Activated T-cell treated with anti-CD3 and anti-CD28 coated beads, Interleukin-2, amount 50 U/mL, for 24 hours (primary cell): Measurements from ENCODE around the gene CFDP1.
"Not testable (repeated sequence)": the region's sequence is repeated elsewhere in the genome, so short reads cannot be mapped to it uniquely, and the experiment has no call there.

ENCODE experiments used
- DNase-seq: peaks from one replicate; pipeline ENCODE4 v3.0.0-alpha.2; 2020
- H3K27ac Mint-ChIP-seq: 2 replicates; pipeline ENCODE4 v1.8.0; 2020; ENCODE audit warnings: mild to moderate bottlenecking, mixed read lengths
- H3K27me3 Mint-ChIP-seq: 2 replicates; pipeline ENCODE4 v1.8.0; 2020; ENCODE audit warnings: mixed read lengths
- H3K36me3 Mint-ChIP-seq: 2 replicates; pipeline ENCODE4 v1.8.0; 2020; ENCODE audit warnings: low read depth, mixed read lengths
- H3K4me1 Mint-ChIP-seq: 2 replicates; pipeline ENCODE4 v1.8.0; 2020; ENCODE audit warnings: low read depth, mixed read lengths
- H3K4me3 Mint-ChIP-seq: 2 replicates; pipeline ENCODE4 v1.8.0; 2020; ENCODE audit warnings: mild to moderate bottlenecking, moderate library complexity, mixed read lengths
- H3K9me3 Mint-ChIP-seq: 2 replicates; pipeline ENCODE4 v1.8.0; 2020; ENCODE audit warnings: mixed read lengths

CFDP1 gene

DNA sequence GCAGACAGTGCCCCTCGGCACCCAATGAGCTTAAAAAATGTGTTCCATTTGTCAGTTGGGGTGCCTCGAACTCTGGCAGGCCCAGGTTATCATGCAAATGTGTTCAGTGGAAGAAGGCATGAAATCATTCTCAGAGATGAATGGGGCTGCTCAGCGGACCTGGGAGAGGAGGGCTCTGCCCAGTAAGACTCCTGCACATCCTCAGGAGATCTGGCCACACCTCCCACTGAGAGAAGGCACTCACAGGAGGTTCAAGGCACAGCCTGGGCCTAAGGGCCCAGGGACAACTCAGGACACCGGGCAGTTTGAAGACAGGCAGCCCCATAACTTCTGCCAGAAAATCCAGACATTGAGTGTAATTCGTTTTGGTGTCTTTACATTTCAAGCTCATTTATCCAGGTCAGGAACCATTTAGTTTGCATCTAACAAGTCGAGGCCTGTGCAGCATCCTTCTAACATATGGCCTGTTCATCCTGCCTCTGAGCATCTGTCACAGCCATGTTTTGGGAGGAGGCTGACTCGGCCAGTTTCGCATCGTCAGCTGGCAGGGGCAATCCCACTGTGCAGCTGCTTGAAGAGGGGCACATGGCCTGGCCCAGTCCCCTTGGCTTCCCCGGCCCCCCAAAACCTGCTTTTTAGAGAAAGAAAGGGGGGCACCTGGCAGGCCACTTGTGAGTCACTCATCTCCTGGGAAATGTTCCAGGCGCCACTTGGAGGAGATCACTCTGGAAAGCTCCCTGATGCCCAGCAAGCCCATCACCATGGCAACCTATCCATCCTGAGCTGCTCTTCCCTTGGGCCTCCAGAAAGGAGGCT is 150.6 kb downstream of the CFDP1 start:
- DNase-seq, result no peak
- H3K27me3 Mint-ChIP-seq, result peaks cover 12% of the 10 kb centered on the region
- peaks cover 13% of the 10 kb centered on the region for H3K36me3 Mint-ChIP-seq

GRCh38 chr16:75281826-75282225 is 151.5 kb downstream of the CFDP1 start:
- Mint-ChIP-seq H3K4me3 (no peak overlapping the region), H3K4me1 (no peaks in the 10 kb centered on the region), H3K9me3 (no peaks in the 10 kb centered on the region), H3K36me3 (peaks cover 10% of the 10 kb centered on the region), H3K27ac (no peak overlapping the region), H3K27me3 (peaks cover 15% of the 10 kb centered on the region)
- DNase-seq, result no peak

More for the DNA sequence above, 150.6 kb downstream of the CFDP1 start:
- Mint-ChIP-seq H3K9me3 (no peaks in the 10 kb centered on the region), H3K4me1 (no peaks in the 10 kb centered on the region), H3K4me3 (no peak overlapping the region), H3K27ac (no peak overlapping the region)

- H3K4me1 Mint-ChIP-seq, H3K4me3 Mint-ChIP-seq, DNase-seq, H3K27ac Mint-ChIP-seq, H3K36me3 Mint-ChIP-seq, H3K9me3 Mint-ChIP-seq: not testable (repeated sequence)
- H3K27me3 Mint-ChIP-seq, result peaks cover 15% of the 10 kb centered on the region
These were observed 152.3 kb downstream of the CFDP1 start for GRCh38 chr16:75281009-75281408.

DNA sequence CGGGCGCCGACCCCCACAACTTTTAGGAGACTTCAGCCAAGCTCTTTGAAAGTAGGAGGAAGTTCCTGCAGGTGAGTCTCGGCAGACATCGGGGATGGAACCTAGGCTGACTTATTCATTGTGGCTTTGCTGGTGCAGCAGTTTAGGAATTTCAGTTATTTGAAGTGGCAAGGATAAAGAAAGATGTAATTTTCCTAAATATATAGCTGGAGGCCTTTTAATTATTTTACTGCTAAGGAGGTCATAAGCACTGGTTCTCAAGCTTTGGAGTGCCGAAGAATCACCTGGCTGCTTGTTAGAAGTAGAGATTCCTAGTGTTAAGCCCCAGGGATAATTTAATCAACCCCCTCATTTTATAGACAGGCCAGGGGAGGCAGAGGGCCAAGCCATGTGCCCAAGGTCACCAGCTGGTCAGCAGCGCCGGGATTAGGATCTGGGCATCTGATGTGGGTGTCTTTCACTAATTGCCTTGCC is 152.9 kb downstream of the CFDP1 start:
- Mint-ChIP-seq H3K27ac (no peak overlapping the region), H3K36me3 (peaks cover 2% of the 10 kb centered on the region), H3K27me3 (peaks cover 11% of the 10 kb centered on the region), H3K9me3 (no peaks in the 10 kb centered on the region), H3K4me3 (no peak overlapping the region), H3K4me1 (no peaks in the 10 kb centered on the region)
- DNase-seq, result no peak

DNA sequence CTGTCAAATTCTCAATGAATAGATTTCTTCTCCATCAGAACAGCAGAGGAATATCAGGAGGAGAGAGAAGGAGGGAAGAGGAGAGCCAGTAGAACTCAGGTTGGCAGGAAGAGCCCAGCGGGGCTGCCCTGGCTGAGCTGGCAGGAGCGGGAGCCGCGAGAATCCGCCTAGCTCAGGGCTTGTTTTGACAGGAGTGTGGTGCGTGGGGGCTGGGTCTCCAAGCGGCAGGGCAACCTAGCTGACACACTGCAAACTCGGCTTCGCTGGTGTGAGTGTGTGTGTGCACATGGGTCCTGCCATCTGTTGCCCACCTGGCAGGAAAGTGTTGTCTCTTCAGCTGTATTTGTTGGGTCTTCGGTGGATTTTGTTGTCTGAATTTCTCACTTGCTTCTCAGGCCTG is 154.0 kb downstream of the CFDP1 start:
- H3K4me1 Mint-ChIP-seq, result peaks cover 4% of the 10 kb centered on the region
- no peak overlapping the region for H3K4me3 Mint-ChIP-seq
- no peak overlapping the region for H3K27ac Mint-ChIP-seq
- H3K36me3 Mint-ChIP-seq, result no peaks in the 10 kb centered on the region
- peaks cover 11% of the 10 kb centered on the region for H3K27me3 Mint-ChIP-seq
- no peaks in the 10 kb centered on the region for H3K9me3 Mint-ChIP-seq
- DNase-seq, result no peak

DNA sequence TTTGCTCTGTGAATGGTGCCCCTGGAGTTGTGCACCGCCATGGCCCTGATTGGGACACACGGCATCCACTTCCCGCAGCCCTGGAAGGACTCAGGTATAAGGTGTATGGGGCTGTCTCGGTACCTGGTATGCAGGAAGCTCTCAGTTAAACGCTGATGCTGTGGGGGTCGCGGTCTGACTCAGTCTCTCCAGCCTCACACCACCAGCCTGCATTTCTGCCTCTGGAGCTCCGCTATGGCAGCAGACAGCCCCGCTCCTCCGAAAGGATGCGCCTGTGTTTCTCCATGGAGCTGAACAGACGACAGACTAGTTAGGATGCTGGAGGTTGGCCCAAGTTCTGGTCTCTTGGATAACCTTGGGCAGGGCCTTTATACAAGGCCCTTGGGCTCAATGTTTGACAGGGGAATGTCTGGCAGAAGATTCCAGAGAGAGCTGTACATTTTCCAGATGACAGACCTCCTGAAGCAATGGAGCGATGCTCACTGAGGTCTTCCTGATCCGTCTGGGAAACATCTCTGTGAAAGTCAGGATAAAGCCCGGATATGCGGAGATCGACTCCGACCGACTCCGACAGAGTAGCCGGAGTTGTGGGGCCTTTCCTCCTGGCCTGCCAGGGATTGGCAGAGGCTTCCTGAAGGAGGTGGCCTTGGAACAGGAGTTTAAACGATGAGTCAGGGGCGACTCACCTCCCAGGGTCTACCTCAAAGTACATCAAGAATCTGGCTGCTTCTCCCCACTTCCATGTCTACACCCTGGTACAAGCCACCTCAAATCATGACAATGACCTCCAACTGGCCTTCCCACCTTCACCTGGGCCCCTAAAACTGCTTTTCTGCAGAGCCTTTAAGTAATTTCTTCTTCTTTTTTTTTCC is 160.0 kb downstream of the CFDP1 start:
- peaks cover 23% of the 10 kb centered on the region for H3K27me3 Mint-ChIP-seq
- H3K36me3 Mint-ChIP-seq, result no peaks in the 10 kb centered on the region
- no peak overlapping the region for H3K27ac Mint-ChIP-seq
- DNase-seq, result no peak
- H3K4me1 Mint-ChIP-seq, result peaks cover 6% of the 10 kb centered on the region
- no peak overlapping the region for H3K4me3 Mint-ChIP-seq
- H3K9me3 Mint-ChIP-seq, result no peaks in the 10 kb centered on the region

- not testable (repeated sequence) for H3K4me3 Mint-ChIP-seq, H3K27ac Mint-ChIP-seq, H3K36me3 Mint-ChIP-seq, H3K9me3 Mint-ChIP-seq, H3K4me1 Mint-ChIP-seq, DNase-seq
- H3K27me3 Mint-ChIP-seq, result peaks cover 23% of the 10 kb centered on the region
These were observed 160.7 kb downstream of the CFDP1 start for GRCh38 chr16:75272629-75273028.

DNA sequence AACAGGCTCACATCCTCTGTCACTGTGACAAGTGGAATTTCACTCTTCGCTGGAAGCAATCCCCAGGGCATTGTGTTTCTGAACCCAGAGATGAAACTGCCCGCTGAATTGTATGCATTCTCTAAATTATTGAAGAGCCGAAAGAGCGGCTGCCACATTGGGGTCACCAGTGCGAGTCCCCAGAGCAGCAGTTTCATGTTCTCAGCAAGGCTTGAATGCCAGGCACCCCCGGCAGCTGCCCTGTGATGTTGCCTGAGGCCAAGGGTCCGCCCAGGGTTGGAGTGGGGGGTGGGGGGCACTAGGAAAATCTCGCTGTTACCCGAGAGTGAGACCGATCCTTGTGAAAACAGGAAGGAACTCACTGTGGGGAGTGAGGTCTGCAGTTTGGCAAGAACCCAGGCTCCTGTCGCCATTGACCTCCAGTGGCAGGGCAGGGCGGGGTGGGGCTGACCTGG is 161.2 kb downstream of the CFDP1 start:
- no peak for DNase-seq
- Mint-ChIP-seq H3K9me3 (no peaks in the 10 kb centered on the region), H3K27me3 (peaks cover 20% of the 10 kb centered on the region), H3K4me3 (no peak overlapping the region), H3K27ac (no peak overlapping the region), H3K36me3 (no peaks in the 10 kb centered on the region), H3K4me1 (peaks cover 6% of the 10 kb centered on the region)

GRCh38 chr16:75271441-75272096 is 161.7 kb downstream of the CFDP1 start:
- H3K36me3 Mint-ChIP-seq, result no peaks in the 10 kb centered on the region

GRCh38 chr16:75269358-75269757 is 163.9 kb downstream of the CFDP1 start:
- Mint-ChIP-seq H3K27me3 (peaks cover 37% of the 10 kb centered on the region), H3K4me1 (peaks cover 10% of the 10 kb centered on the region)
- H3K27ac Mint-ChIP-seq, H3K9me3 Mint-ChIP-seq, H3K36me3 Mint-ChIP-seq, H3K4me3 Mint-ChIP-seq, DNase-seq: not testable (repeated sequence)

More at GRCh38 chr16:75271441-75272096, 161.7 kb downstream of the CFDP1 start:
- H3K9me3 Mint-ChIP-seq, result no peaks in the 10 kb centered on the region
- no peak overlapping the region for H3K4me3 Mint-ChIP-seq
- H3K27ac Mint-ChIP-seq, result no peak overlapping the region
- DNase-seq, result no peak
- peaks cover 26% of the 10 kb centered on the region for H3K27me3 Mint-ChIP-seq
- peaks cover 6% of the 10 kb centered on the region for H3K4me1 Mint-ChIP-seq

GRCh38 chr16:75267631-75268264 is 165.6 kb downstream of the CFDP1 start:
- DNase-seq, result no peak
- H3K4me1 Mint-ChIP-seq, result peaks cover 11% of the 10 kb centered on the region
- H3K4me3 Mint-ChIP-seq, result no peak overlapping the region
- H3K36me3 Mint-ChIP-seq, result no peaks in the 10 kb centered on the region
- no peaks in the 10 kb centered on the region for H3K9me3 Mint-ChIP-seq
- H3K27ac Mint-ChIP-seq, result no peak overlapping the region
- peaks cover 49% of the 10 kb centered on the region for H3K27me3 Mint-ChIP-seq

- DNase-seq, result no peak
- peaks cover 52% of the 10 kb centered on the region for H3K27me3 Mint-ChIP-seq
- no peak overlapping the region for H3K27ac Mint-ChIP-seq
- H3K4me3 Mint-ChIP-seq, result peak overlapping the region; percentile 54
- peaks cover 11% of the 10 kb centered on the region for H3K4me1 Mint-ChIP-seq
- no peaks in the 10 kb centered on the region for H3K36me3 Mint-ChIP-seq
- H3K9me3 Mint-ChIP-seq, result no peaks in the 10 kb centered on the region
These were observed 166.3 kb downstream of the CFDP1 start for GRCh38 chr16:75266738-75267630.

DNA sequence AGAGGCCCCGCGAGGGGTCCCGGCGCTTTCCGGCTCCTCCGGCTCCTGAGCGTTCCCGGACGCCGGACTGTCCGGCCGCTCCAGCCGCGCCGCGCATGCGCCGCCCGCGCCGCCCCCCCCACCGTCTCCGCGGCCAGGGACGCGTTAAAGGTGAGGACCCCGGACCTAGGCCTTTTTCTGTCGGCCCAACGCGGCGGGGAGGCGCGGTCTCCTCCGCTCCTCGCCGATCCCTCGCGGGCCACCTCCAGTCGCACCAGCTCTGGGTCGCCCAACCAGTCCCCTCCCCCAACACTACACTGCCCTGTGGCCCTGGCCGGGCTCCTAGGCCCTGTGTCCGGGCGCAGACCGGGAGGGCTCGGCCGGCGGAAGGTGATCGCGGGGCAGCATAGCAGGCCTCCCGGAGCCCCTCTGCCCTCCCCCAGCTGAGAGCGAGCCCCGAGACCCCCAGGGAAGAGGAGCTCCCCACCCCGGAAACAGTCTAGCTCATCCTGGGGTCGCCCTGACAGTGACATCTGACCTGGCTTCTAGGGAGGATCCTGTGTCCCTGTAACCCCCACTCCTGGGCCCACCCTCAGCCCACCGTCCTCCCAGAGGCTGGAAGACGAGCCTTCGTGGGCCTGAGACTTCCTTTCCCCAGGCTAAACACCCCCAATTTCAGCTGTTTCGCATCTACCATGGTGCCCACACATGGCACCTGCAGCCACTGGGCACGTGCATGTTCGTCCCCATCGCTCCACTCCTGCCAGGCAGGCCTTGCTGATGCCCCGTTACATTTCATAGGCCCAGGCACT is 167.2 kb downstream of the CFDP1 start:
- H3K9me3 Mint-ChIP-seq, result no peaks in the 10 kb centered on the region

More for the DNA sequence above, 167.2 kb downstream of the CFDP1 start:
- Mint-ChIP-seq H3K4me1 (peaks cover 11% of the 10 kb centered on the region), H3K36me3 (no peaks in the 10 kb centered on the region), H3K4me3 (peak overlapping the region; percentile 54), H3K27me3 (peaks cover 50% of the 10 kb centered on the region), H3K27ac (no peak overlapping the region)
- no peak for DNase-seq
